ENCODE results near the gene RFWD3. TPM values are rescaled to one million over a fixed set of nuclear protein-coding genes. Genes with fewer than 3 reads are reported as not detected.

The RFWD3 gene
- total RNA-seq, 1 donor from 2014 or later = 22.5 TPM

GRCh38 chr16:74625500-74626350 lies 41.0 kb downstream of the RFWD3 start:
- no peak for TF ChIP-seq CTCF (IDR thresholded peaks at IDR 0.05)
- ATAC-seq = peak; percentile 27 to 33
- Histone ChIP-seq H3K36me3 (peaks cover 97% of the 10 kb centered on the region), H3K4me3 (no peak overlapping the region), H3K4me1 (no peaks in the 10 kb centered on the region), H3K27ac (no peak overlapping the region), H3K9me3 (no peaks in the 10 kb centered on the region), H3K27me3 (ENCODE audit: low read depth) (no peaks in the 10 kb centered on the region)
- no peak for DNase-seq
- intact Hi-C loops (cut with DNase I) = no loop called here

- peaks cover 78% of the 10 kb centered on the region for H3K36me3 ChIP-seq
- no peaks in the 10 kb centered on the region for H3K4me1 ChIP-seq
- ATAC-seq (no peak), DNase-seq (no peak)
- H3K27ac ChIP-seq = no peak overlapping the region
- TF ChIP-seq CTCF (IDR thresholded peaks at IDR 0.05) = no peak
- intact Hi-C loops (cut with DNase I) = no loop called here
- no peak overlapping the region for H3K4me3 ChIP-seq
- H3K9me3 ChIP-seq = no peaks in the 10 kb centered on the region
- H3K27me3 ChIP-seq (ENCODE audit: low read depth) = no peaks in the 10 kb centered on the region
These were observed 42.8 kb downstream of the RFWD3 start for GRCh38 chr16:74623839-74624235.

- H3K27ac ChIP-seq = no peak overlapping the region
- intact Hi-C loops (cut with DNase I) = no loop called here
- ATAC-seq = peak; percentile 59 to 69
These were observed 43.4 kb downstream of the RFWD3 start for GRCh38 chr16:74623214-74623838.

GRCh38 chr16:74622005-74622404 lies 44.7 kb downstream of the RFWD3 start:
- TF ChIP-seq CTCF (IDR thresholded peaks at IDR 0.05) = no peak
- H3K36me3 ChIP-seq = peaks cover 60% of the 10 kb centered on the region
- no peak for ATAC-seq
- no peak overlapping the region for H3K4me3 ChIP-seq
- intact Hi-C loops (cut with DNase I) = no loop called here
- H3K27me3 ChIP-seq (ENCODE audit: low read depth) = no peaks in the 10 kb centered on the region
- H3K4me1 ChIP-seq = no peaks in the 10 kb centered on the region
- DNase-seq = no peak
- no peaks in the 10 kb centered on the region for H3K9me3 ChIP-seq
- no peak overlapping the region for H3K27ac ChIP-seq

More at GRCh38 chr16:74623214-74623838, 43.4 kb downstream of the RFWD3 start:
- Histone ChIP-seq H3K27me3 (ENCODE audit: low read depth) (no peaks in the 10 kb centered on the region), H3K4me3 (no peak overlapping the region), H3K36me3 (peaks cover 73% of the 10 kb centered on the region), H3K4me1 (no peaks in the 10 kb centered on the region), H3K9me3 (no peaks in the 10 kb centered on the region)
- peak; percentile 66 for TF ChIP-seq CTCF (IDR thresholded peaks at IDR 0.05)
- no peak for DNase-seq

GRCh38 chr16:74617206-74617788 lies 49.4 kb downstream of the RFWD3 start:
- no peaks in the 10 kb centered on the region for H3K4me1 ChIP-seq
- no peak overlapping the region for H3K27ac ChIP-seq
- intact Hi-C loops (cut with DNase I) = no loop called here
- no peak overlapping the region for H3K4me3 ChIP-seq
- H3K36me3 ChIP-seq = peaks cover 13% of the 10 kb centered on the region
- ATAC-seq = no peak
- H3K9me3 ChIP-seq = no peaks in the 10 kb centered on the region
- H3K27me3 ChIP-seq (ENCODE audit: low read depth) = no peaks in the 10 kb centered on the region
- DNase-seq = no peak
- TF ChIP-seq CTCF (IDR thresholded peaks at IDR 0.05) = no peak
